Measurements from ENCODE around the gene CEP135.

DNA sequence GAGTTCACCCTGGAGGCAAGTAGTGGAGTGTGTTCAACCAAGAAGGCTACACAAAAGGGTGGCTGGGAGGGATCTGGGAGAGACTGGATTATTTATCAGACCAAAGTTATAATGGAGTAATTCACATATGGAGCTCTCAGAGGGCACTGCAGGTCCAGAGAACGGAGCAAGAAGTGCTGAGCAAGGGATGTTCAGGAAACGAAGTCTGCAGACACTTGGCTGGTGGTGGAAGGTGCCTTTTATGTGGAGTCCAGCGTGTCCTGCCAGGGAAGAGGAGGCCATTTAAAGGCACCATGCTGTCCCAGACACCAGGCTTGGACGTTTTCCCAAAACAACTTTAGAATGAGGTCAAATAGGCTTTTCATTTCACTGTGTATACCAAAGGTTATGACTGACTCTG is 130.1 kb downstream of the CEP135 start:
- TF ChIP-seq, protein P1, sequence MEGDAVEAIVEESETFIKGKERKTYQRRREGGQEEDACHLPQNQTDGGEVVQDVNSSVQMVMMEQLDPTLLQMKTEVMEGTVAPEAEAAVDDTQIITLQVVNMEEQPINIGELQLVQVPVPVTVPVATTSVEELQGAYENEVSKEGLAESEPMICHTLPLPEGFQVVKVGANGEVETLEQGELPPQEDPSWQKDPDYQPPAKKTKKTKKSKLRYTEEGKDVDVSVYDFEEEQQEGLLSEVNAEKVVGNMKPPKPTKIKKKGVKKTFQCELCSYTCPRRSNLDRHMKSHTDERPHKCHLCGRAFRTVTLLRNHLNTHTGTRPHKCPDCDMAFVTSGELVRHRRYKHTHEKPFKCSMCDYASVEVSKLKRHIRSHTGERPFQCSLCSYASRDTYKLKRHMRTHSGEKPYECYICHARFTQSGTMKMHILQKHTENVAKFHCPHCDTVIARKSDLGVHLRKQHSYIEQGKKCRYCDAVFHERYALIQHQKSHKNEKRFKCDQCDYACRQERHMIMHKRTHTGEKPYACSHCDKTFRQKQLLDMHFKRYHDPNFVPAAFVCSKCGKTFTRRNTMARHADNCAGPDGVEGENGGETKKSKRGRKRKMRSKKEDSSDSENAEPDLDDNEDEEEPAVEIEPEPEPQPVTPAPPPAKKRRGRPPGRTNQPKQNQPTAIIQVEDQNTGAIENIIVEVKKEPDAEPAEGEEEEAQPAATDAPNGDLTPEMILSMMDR (IDR thresholded peaks at IDR 0.05 in 4 of 5, conservative IDR thresholded peaks at IDR 0.05 in 1 of 5), result no peak
- no peak for TF ChIP-seq POLR2A (IDR thresholded peaks at IDR 0.05)

Data from gastrocnemius medialis (tissue), 4 donors.